Esophagus muscularis mucosa (tissue), 4 donors: ENCODE data around the gene XRCC3. TPM values are rescaled to one million over a fixed set of nuclear protein-coding genes. Genes with fewer than 3 reads are reported as not detected.

ENCODE experiments used
- DNase-seq: peaks from one replicate; pipeline ENCODE4 v3.0.0-alpha.2; 2017; ENCODE audit errors: extremely low spot score
- H3K27ac ChIP-seq, 4 donors: fragments of 200-600 bp; sonication (generic); replicated peaks in 1 of 4; 1 replicate in 3 of 4; 2 replicates in 1 of 4; pipeline ENCODE4 v1.5.1; 2016 to 2019; ENCODE audit warnings: mild to moderate bottlenecking in 1 of 4
- H3K27me3 ChIP-seq, 4 donors: fragments of 200-600 bp; sonication (generic); one replicate each; pipeline versions ENCODE4 v1.5.1 to v1.6.0; 2016 to 2019
- H3K36me3 ChIP-seq, 4 donors: fragments of 200-600 bp; sonication (generic); one replicate each; pipeline ENCODE4 v1.5.1; 2016 to 2019
- H3K4me1 ChIP-seq, 4 donors: fragments of 200-600 bp; sonication (generic); one replicate each; pipeline ENCODE4 v1.5.1; 2016 to 2019
- H3K4me3 ChIP-seq, 4 donors: fragments of 200-600 bp; sonication (generic); 1 replicate in 2 of 4; 2 replicates in 2 of 4; pipeline ENCODE4 v1.5.1; 2016 to 2019; ENCODE audit warnings: mild to moderate bottlenecking in 4 of 4, moderate library complexity in 1 of 4
- H3K9me3 ChIP-seq, 4 donors: fragments of 200-600 bp; sonication (generic); 1 replicate in 3 of 4; 2 replicates in 1 of 4; pipeline ENCODE4 v1.5.1; 2016 to 2019
- CTCF ChIP-seq, 3 experiments: fragments of 200-600 bp in 2 of 3; fragments of 450-650 bp in 1 of 3; sonication (generic) in 2 of 3; IDR thresholded peaks; one replicate each; pipeline ENCODE4 v1.5.1; 2017 to 2019; ENCODE audit warnings: antibody characterized with exemption in 3 of 3, mild to moderate bottlenecking in 2 of 3, moderate library complexity in 1 of 3
- EP300 ChIP-seq: sonication (generic); formaldehyde crosslinking; IDR thresholded peaks from one replicate; pipeline ENCODE4 v1.6.1; 2017; ENCODE audit warnings: antibody characterized with exemption
- POLR2A ChIP-seq: fragments of 450-650 bp; IDR thresholded peaks from one replicate; pipeline ENCODE4 v1.6.1; 2017; ENCODE audit warnings: antibody characterized with exemption, moderate library complexity, mild to moderate bottlenecking, low read depth
- POLR2AphosphoS5 ChIP-seq, 2 donors: sonication (generic); formaldehyde crosslinking; IDR thresholded peaks; one replicate each; pipeline ENCODE4 v1.6.1; 2017; ENCODE audit warnings: antibody characterized with exemption in 2 of 2
- WGBS: methylation state at CpG from one replicate; pipeline ENCODE4 v1.1.5; 2018; 5-methylcytosine and 5-hydroxymethylcytosine counted together
- intact Hi-C: fragments of 100-400 bp; cut with DNase I; formaldehyde crosslinking; loops from one replicate; pipeline ENCODE4 v1.15.1; 2023
- total RNA-seq, 4 donors: library from RNA; depleted of rRNA; stranded (reverse); fragments of >200 nt; gene quantifications; one replicate each; pipeline versions ENCODE4 v1.1.0 to v1.2.1, GENCODE V29; 2016

XRCC3 gene
- total RNA-seq, 4 donors from 2014 or later, result 1.6 to 5.4 (median 2.1) TPM

GRCh38 chr14:103730490-103731035, 15.3 kb upstream of the XRCC3 start:
- no peak overlapping the region for H3K4me3 ChIP-seq
- H3K9me3 ChIP-seq, result no peaks in the 10 kb centered on the region
- H3K27me3 ChIP-seq, result no peaks in the 10 kb centered on the region
- H3K27ac ChIP-seq, result peak overlapping the region; percentile 14 to 52 (median 30)
- peaks cover 22 to 75% (median 58%) of the 10 kb centered on the region in 4 donors for H3K4me1 ChIP-seq
- TF ChIP-seq CTCF (IDR thresholded peaks at IDR 0.05), result no peak
- TF ChIP-seq POLR2AphosphoS5 (IDR thresholded peaks at IDR 0.05), result peak in 1 of 2 donors; percentile 43
- H3K36me3 ChIP-seq, result peaks cover 40 to 88% (median 80%) of the 10 kb centered on the region in 4 donors
- no peak for DNase-seq
- intact Hi-C loops, result no loop called here
- WGBS, result 59% methylated on average over 3 of the region's 15 CpGs

- 84% methylated on average over 22 of the region's 24 CpGs for WGBS
- intact Hi-C loops, result no loop called here
- DNase-seq, result no peak
Observed at GRCh38 chr14:103729496-103730448, 14.5 kb upstream of the XRCC3 start.

GRCh38 chr14:103728721-103729120, 13.5 kb upstream of the XRCC3 start:
- H3K9me3 ChIP-seq, result no peaks in the 10 kb centered on the region
- H3K27ac ChIP-seq, result no peak overlapping the region
- peaks cover 32 to 75% (median 60%) of the 10 kb centered on the region in 4 donors for H3K4me1 ChIP-seq
- H3K4me3 ChIP-seq, result no peak overlapping the region
- WGBS, result 76% methylated on average over 12 of the region's 12 CpGs
- peaks cover 34 to 81% (median 65%) of the 10 kb centered on the region in 4 donors for H3K36me3 ChIP-seq
- intact Hi-C loops, result no loop called here
- no peak for TF ChIP-seq POLR2AphosphoS5 (IDR thresholded peaks at IDR 0.05)
- TF ChIP-seq EP300, result no peak
- TF ChIP-seq CTCF (IDR thresholded peaks at IDR 0.05), result no peak
- TF ChIP-seq POLR2A, result no peak
- DNase-seq, result no peak
- H3K27me3 ChIP-seq, result no peaks in the 10 kb centered on the region

More at GRCh38 chr14:103729496-103730448, 14.5 kb upstream of the XRCC3 start:
- Histone ChIP-seq H3K27ac (peak overlapping the region; percentile 14 to 52 (median 30)), H3K4me1 (peaks cover 22 to 75% (median 58%) of the 10 kb centered on the region in 4 donors), H3K9me3 (no peaks in the 10 kb centered on the region), H3K27me3 (no peaks in the 10 kb centered on the region), H3K4me3 (no peak overlapping the region), H3K36me3 (peaks cover 40 to 91% (median 76%) of the 10 kb centered on the region in 4 donors)
- TF ChIP-seq POLR2AphosphoS5 (IDR thresholded peaks at IDR 0.05) (no peak), POLR2A (no peak), CTCF (IDR thresholded peaks at IDR 0.05) (no peak), EP300 (no peak)

- intact Hi-C loops, result no loop called here
- Histone ChIP-seq H3K27ac (no peak overlapping the region), H3K27me3 (no peaks in the 10 kb centered on the region), H3K4me1 (peaks cover 38 to 76% (median 65%) of the 10 kb centered on the region in 4 donors), H3K9me3 (no peaks in the 10 kb centered on the region), H3K4me3 (no peak overlapping the region), H3K36me3 (peaks cover 28 to 75% (median 60%) of the 10 kb centered on the region in 4 donors)
- DNase-seq, result no peak
- WGBS, result 93% methylated on average over 8 of the region's 19 CpGs
- TF ChIP-seq EP300 (no peak), CTCF (IDR thresholded peaks at IDR 0.05) (no peak), POLR2A (no peak), POLR2AphosphoS5 (IDR thresholded peaks at IDR 0.05) (no peak)
Observed at GRCh38 chr14:103728141-103728540, 12.9 kb upstream of the XRCC3 start.
